ENCODE data around the gene HEXIM1.

GRCh38 chr17:45107293-45108010 is 40.8 kb upstream of the HEXIM1 start:
- TF ChIP-seq EZH2 (IDR thresholded peaks at IDR 0.05): no peak
- TF ChIP-seq POLR2AphosphoS5 (IDR thresholded peaks at IDR 0.05; ENCODE audit: borderline replicate concordance, low read depth, low read length): no peak
- no peak for TF ChIP-seq FOXP2 (optimal IDR thresholded peaks at IDR 0.05; ENCODE audit: control extremely low read depth, extremely low read length, insufficient read depth)
